IMR-90 (cell line): Measurements from ENCODE around the gene NALF2. TPM values are rescaled to one million over a fixed set of nuclear protein-coding genes. Genes with fewer than 3 reads are reported as not detected.

Experiments used
- ATAC-seq: fragments of 200-7000 bp; cut with Tn5 transposase; 2 replicates; pipeline ENCODE4 v1.9.1; 2020; ENCODE audit warnings: low read depth, mild to moderate bottlenecking, moderate library complexity
- BruUV-seq: library from RNA; stranded (reverse); fragments of 400-500 nt; replicated peaks from 2 replicates; lab custom pipeline; 2021; lab: Mats Ljungman, UMichigan
- CTCF ChIA-PET: fragments of 300-600 bp; formaldehyde crosslinking; extraction: SDS; loops from one replicate; lab custom pipeline; 2021; ENCODE audit warnings: antibody characterized with exemption; lab: Yijun Ruan, JAX
- POLR2A ChIA-PET: fragments of 300-600 bp; sonication (Branson Sonifier 250); formaldehyde crosslinking; loops from one replicate; lab custom pipeline; 2022; ENCODE audit warnings: antibody characterized with exemption; ENCODE audit not compliant: unreplicated experiment; lab: Charles Lee
- DNase-seq: peaks from one replicate; pipeline ENCODE4 v3.0.0; 2013
- H2AFZ ChIP-seq: replicated peaks from 2 replicates; pipeline ENCODE3; 2013; ENCODE audit warnings: low read length, mild to moderate bottlenecking; ENCODE audit not compliant: poor library complexity
- H2AK5ac ChIP-seq: 2 replicates; pipeline ENCODE4 v1.6.1; 2013; ENCODE audit warnings: low read depth, low read length, inconsistent platforms
- H2AK9ac ChIP-seq: replicated peaks from 2 replicates; pipeline ENCODE3; 2013; ENCODE audit warnings: mild to moderate bottlenecking, low read depth, low read length, moderate library complexity; ENCODE audit not compliant: poor library complexity
- H2BK120ac ChIP-seq: 2 replicates; pipeline ENCODE4 v1.6.1; 2013; ENCODE audit warnings: low read depth, low read length, inconsistent platforms
- H2BK15ac ChIP-seq: 3 replicates; pipeline ENCODE4 v1.6.1; 2013; ENCODE audit warnings: low read depth, low read length, inconsistent platforms
- H2BK20ac ChIP-seq: 2 replicates; pipeline ENCODE4 v1.6.1; 2013; ENCODE audit warnings: low read depth, mild to moderate bottlenecking, inconsistent platforms, low read length, moderate library complexity
- H2BK5ac ChIP-seq: 2 replicates; pipeline ENCODE4 v1.6.1; 2013; ENCODE audit warnings: mild to moderate bottlenecking, low read depth, low read length, inconsistent platforms; ENCODE audit not compliant: poor library complexity, severe bottlenecking
- H3K14ac ChIP-seq: replicated peaks from 2 replicates; pipeline ENCODE4 v1.6.1; 2013; ENCODE audit warnings: low read depth, low read length, inconsistent platforms
- H3K18ac ChIP-seq: 2 replicates; pipeline ENCODE4 v1.6.1; 2013; ENCODE audit warnings: low read depth, low read length, control low read depth
- H3K23ac ChIP-seq: 2 replicates; pipeline ENCODE4 v1.6.1; 2013; ENCODE audit warnings: low read depth, low read length, inconsistent platforms
- H3K27ac ChIP-seq: 2 replicates; pipeline ENCODE4 v1.5.1; 2013; ENCODE audit warnings: mild to moderate bottlenecking, control low read depth, low read length; ENCODE audit not compliant: insufficient read depth
- H3K27me3 ChIP-seq: 2 replicates; pipeline ENCODE4 v1.6.1; 2013; ENCODE audit warnings: low read length; ENCODE audit not compliant: control insufficient read depth, insufficient read depth
- H3K36me3 ChIP-seq: 2 replicates; pipeline ENCODE4 v1.6.1; 2013; ENCODE audit warnings: low read length, mixed read lengths; ENCODE audit not compliant: control insufficient read depth, insufficient read depth
- H3K4ac ChIP-seq: 2 replicates; pipeline ENCODE4 v1.6.1; 2013; ENCODE audit warnings: low read depth, low read length, inconsistent platforms
- H3K4me1 ChIP-seq: 2 replicates; pipeline ENCODE4 v1.6.1; 2013; ENCODE audit warnings: low read length, mixed read lengths; ENCODE audit not compliant: control insufficient read depth, insufficient read depth
- H3K4me2 ChIP-seq: 2 replicates; pipeline ENCODE4 v1.6.1; 2013; ENCODE audit warnings: low read depth, mild to moderate bottlenecking, control low read depth, low read length, moderate library complexity
- H3K4me3 ChIP-seq: 2 replicates; pipeline ENCODE4 v1.5.1; 2013; ENCODE audit warnings: low read depth, mild to moderate bottlenecking, control low read depth, low read length, moderate library complexity; ENCODE audit not compliant: insufficient read depth
- H3K56ac ChIP-seq: 2 replicates; pipeline ENCODE4 v1.6.1; 2013; ENCODE audit warnings: low read length, inconsistent platforms; ENCODE audit not compliant: insufficient read depth; ENCODE audit errors: extremely low read depth
- H3K79me1 ChIP-seq, 2 experiments: 2 replicates each; pipeline ENCODE4 v1.6.1; 2013; ENCODE audit warnings: low read length in 2 of 2, inconsistent platforms in 1 of 2, low read depth in 1 of 2
- H3K9ac ChIP-seq: 2 replicates; pipeline ENCODE4 v1.6.1; 2013; ENCODE audit warnings: low read depth, low read length, control low read depth
- H3K9me1 ChIP-seq: 2 replicates; pipeline ENCODE4 v1.6.1; 2013; ENCODE audit warnings: low read length, inconsistent platforms; ENCODE audit not compliant: insufficient read depth
- H3K9me3 ChIP-seq: 2 replicates; pipeline ENCODE4 v1.6.1; 2013; ENCODE audit warnings: low read length; ENCODE audit not compliant: control insufficient read depth, insufficient read depth
- H4K20me1 ChIP-seq: 2 replicates; pipeline ENCODE4 v1.6.1; 2013; ENCODE audit warnings: low read length, inconsistent platforms; ENCODE audit not compliant: insufficient read depth
- H4K5ac ChIP-seq: 2 replicates; pipeline ENCODE4 v1.6.1; 2013; ENCODE audit warnings: mild to moderate bottlenecking, low read depth, low read length, control low read depth
- H4K8ac ChIP-seq, 2 experiments: 2 replicates each; pipeline ENCODE4 v1.6.1; 2013; ENCODE audit warnings: low read depth in 2 of 2, low read length in 2 of 2, control low read depth in 1 of 2, inconsistent platforms in 1 of 2
- H4K91ac ChIP-seq: 2 replicates; pipeline ENCODE4 v1.6.1; 2013; ENCODE audit warnings: low read depth, low read length, inconsistent platforms; ENCODE audit not compliant: insufficient read depth
- CHD1 ChIP-seq: IDR thresholded peaks from 2 replicates; pipeline ENCODE4 v1.6.1; 2012; ENCODE audit warnings: low read depth, low read length, improper control_type of control experiment
- FOS ChIP-seq: fragments of 150-350 bp; IDR thresholded peaks from 2 replicates; pipeline ENCODE4 v1.6.1; 2016; ENCODE audit warnings: low read depth, low read length
- WGBS, 2 experiments: methylation state at CpG; one replicate each; pipeline versions ENCODE4 v1.1.5 to v1.1.7; 2013; ENCODE audit warnings: missing lambda C conversion rate in 2 of 2; ENCODE audit not compliant: insufficient read length in 1 of 2; ENCODE audit errors: extremely low coverage in 2 of 2; 5-methylcytosine and 5-hydroxymethylcytosine counted together
- dilution Hi-C: fragments of 300-500 bp; cut with HindIII; formaldehyde crosslinking; loops from one replicate; pipeline ENCODE4 v1.14.3; 2018; ENCODE audit warnings: low sequenced_read_pairs; ENCODE audit not compliant: unreplicated experiment
- in situ Hi-C: fragments of 300-500 bp; cut with MboI; formaldehyde crosslinking; loops from 3 replicates; pipeline ENCODE4 v1.14.3; 2019; ENCODE audit warnings: low sequenced_read_pairs, inconsistent platforms, mixed read lengths
- intact Hi-C: fragments of 100-400 bp; cut with micrococcal nuclease; formaldehyde crosslinking; loops from 2 replicates; pipeline ENCODE4 v1.10.0; 2022
- polyA plus RNA-seq, 3 experiments: library from polyadenylated mRNA; depleted of rRNA; stranded (reverse); fragments of >200 nt; gene quantifications; 2 replicates each; pipeline ENCODE4 v1.2.3, GENCODE V29; 2012; ENCODE audit warnings: low replicate concordance in 1 of 3
- total RNA-seq: library from RNA; depleted of rRNA; stranded (reverse); fragments of >200 nt; gene quantifications from 2 replicates; pipeline ENCODE4 v1.2.3, GENCODE V29; 2012

The NALF2 gene
- total and polyA plus RNA-seq, 2 of the 4 experiments (the other 2 are of a cell fraction): not detected

GRCh38 chrX:69493766-69494165 is 10.4 kb upstream of the NALF2 start:
- no peaks in the 10 kb centered on the region for H3K9me1 ChIP-seq
- dilution Hi-C loops (no loop called here), intact Hi-C loops (no loop called here), in situ Hi-C loops (loop anchor here (25.0 kb wide), 1 partner anchor 106 kb away; no protein-coding TSS in a partner anchor)
- H3K27me3 ChIP-seq: peaks cover 19% of the 10 kb centered on the region
- no peak overlapping the region for H3K4me2 ChIP-seq
- H3K4me3 ChIP-seq: no peak overlapping the region
- H3K36me3 ChIP-seq: no peaks in the 10 kb centered on the region
- H3K79me1 ChIP-seq: no peaks in the 10 kb centered on the region
- no peak overlapping the region for H3K27ac ChIP-seq
- no peak overlapping the region for H4K8ac ChIP-seq
- WGBS, 2 experiments: no CpG with 5 or more reads among the region's 1 CpG
- no peak overlapping the region for H2AK9ac ChIP-seq
- CTCF ChIA-PET: no interaction called here
- no peaks in the 10 kb centered on the region for H3K4me1 ChIP-seq
- H2AFZ ChIP-seq: no peak overlapping the region
- H2BK5ac ChIP-seq: no peak overlapping the region
- no peak overlapping the region for H3K56ac ChIP-seq
- H2BK15ac ChIP-seq: no peak overlapping the region
- no peak overlapping the region for H3K4ac ChIP-seq
- POLR2A ChIA-PET: no interaction called here
- H2BK120ac ChIP-seq: no peak overlapping the region
- H4K91ac ChIP-seq: no peak overlapping the region
- no peak overlapping the region for H3K18ac ChIP-seq
- no peak for TF ChIP-seq CHD1
- no peak for TF ChIP-seq FOS
- no peak overlapping the region for H2BK20ac ChIP-seq
- DNase-seq (no peak), ATAC-seq (no peak)
- no peaks in the 10 kb centered on the region for H4K20me1 ChIP-seq
- no peak overlapping the region for H2AK5ac ChIP-seq
- BruUV-seq: no TSS peak
- no peak overlapping the region for H3K23ac ChIP-seq
- no peak overlapping the region for H3K14ac ChIP-seq
- no peaks in the 10 kb centered on the region for H3K9me3 ChIP-seq
- no peak overlapping the region for H3K9ac ChIP-seq
- no peak overlapping the region for H4K5ac ChIP-seq
